ENCODE results near the gene ARHGAP20.

DNA sequence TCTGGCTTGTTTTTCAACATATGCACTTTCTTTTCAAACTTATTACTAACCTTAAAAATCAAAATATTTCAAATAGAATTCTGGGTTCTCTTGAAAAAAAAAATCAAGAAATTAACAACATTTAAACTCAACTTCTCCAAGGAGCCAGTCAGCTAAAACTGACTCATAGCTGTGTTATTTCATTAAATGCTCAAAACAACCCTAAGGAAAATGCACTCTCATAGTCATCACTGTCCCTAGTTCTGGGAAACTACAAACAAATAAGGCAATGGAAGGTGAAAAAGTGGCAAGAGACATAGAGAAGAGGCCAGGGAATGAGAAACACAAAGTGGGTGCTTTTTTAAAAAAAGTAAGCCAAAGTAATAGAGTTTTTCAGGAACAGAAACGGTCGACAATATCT is 4.1 kb upstream of the ARHGAP20 start:
- TF ChIP-seq EZH2 (IDR thresholded peaks at IDR 0.05; ENCODE audit: insufficient read depth, poor library complexity, severe bottlenecking) (no peak), EZH2phosphoT487 (IDR thresholded peaks at IDR 0.05; ENCODE audit: insufficient read depth, low read depth) (no peak)

All from GM23248 (cell line).